Stomach (tissue), 9 donors: ENCODE measurements around the gene NCKAP5. TPM values are rescaled to one million over a fixed set of nuclear protein-coding genes. Genes with fewer than 3 reads are reported as not detected.

Experiments used
- DNase-seq, 2 donors: peaks; one replicate each; pipeline versions ENCODE4 v3.0.0 to v3.0.0-alpha.2; 2013 to 2019
- H3K27ac ChIP-seq, 5 donors: fragments of 200-600 bp in 4 of 5; sonication (generic) in 4 of 5; one replicate each; pipeline ENCODE4 v1.5.1; 2013 to 2019; ENCODE audit warnings: mild to moderate bottlenecking in 1 of 5, moderate library complexity in 1 of 5
- H3K27me3 ChIP-seq, 3 donors: fragments of 200-600 bp; sonication (generic); one replicate each; pipeline ENCODE4 v1.5.1; 2017 to 2019; ENCODE audit warnings: mixed run types in 1 of 3
- H3K36me3 ChIP-seq, 4 donors: fragments of 200-600 bp; sonication (generic); 1 replicate in 3 of 4; 2 replicates in 1 of 4; pipeline ENCODE4 v1.5.1; 2016 to 2019
- H3K4me1 ChIP-seq, 4 donors: fragments of 200-600 bp; sonication (generic); one replicate each; pipeline ENCODE4 v1.5.1; 2016 to 2019
- H3K4me3 ChIP-seq, 4 donors: fragments of 200-600 bp; sonication (generic) in 3 of 4; one replicate each; pipeline ENCODE4 v1.5.1; 2016 to 2019; ENCODE audit warnings: mild to moderate bottlenecking in 1 of 4
- H3K9me3 ChIP-seq, 4 donors: fragments of 200-600 bp; sonication (generic); one replicate each; pipeline ENCODE4 v1.5.1; 2016 to 2019
- EP300 ChIP-seq: sonication (generic); formaldehyde crosslinking; IDR thresholded peaks from one replicate; pipeline ENCODE4 v1.6.1; 2017; ENCODE audit warnings: antibody characterized with exemption
- POLR2A ChIP-seq, 4 donors: fragments of 450-650 bp; IDR thresholded peaks; one replicate each; pipeline ENCODE4 v1.6.1; 2016; ENCODE audit warnings: antibody characterized with exemption in 4 of 4, control low read depth in 2 of 4, mild to moderate bottlenecking in 1 of 4, moderate library complexity in 1 of 4
- POLR2AphosphoS5 ChIP-seq, 3 donors: sonication (generic); formaldehyde crosslinking; IDR thresholded peaks; one replicate each; pipeline ENCODE4 v1.6.1; 2016; ENCODE audit warnings: antibody characterized with exemption in 3 of 3
- WGBS, 5 donors: extraction: QIAGEN DNeasy Blood & Tissue Kit in 3 of 5; methylation state at CpG; one replicate each; pipeline versions ENCODE4 v1.1.5 to v1.1.7; 2013 to 2018; 5-methylcytosine and 5-hydroxymethylcytosine counted together
- intact Hi-C: fragments of 100-400 bp; cut with DNase I; formaldehyde crosslinking; loops from one replicate; pipeline ENCODE4 v1.15.1; 2023; ENCODE audit warnings: low total_unique reads
- polyA plus RNA-seq, 3 donors: library from polyadenylated mRNA; stranded (reverse); fragments of 200-250 nt; gene quantifications; one replicate each; pipeline ENCODE4 v1.2.3, GENCODE V29; 2013
- total RNA-seq, 5 donors: library from RNA; depleted of rRNA; stranded (reverse); fragments of >200 nt; gene quantifications; one replicate each; pipeline versions ENCODE4 v1.1.0 to v1.2.3, GENCODE V29; 2014 to 2016
- TF ChIP-seq, protein P1 (sequence below), 7 experiments: fragments of 450-650 bp in 4 of 7; fragments of 200-600 bp in 3 of 7; sonication (generic) in 3 of 7; IDR thresholded peaks; one replicate each; pipeline ENCODE4 v1.5.1; 2016 to 2019; ENCODE audit warnings: antibody characterized with exemption in 7 of 7, control low read depth in 2 of 7, mild to moderate bottlenecking in 1 of 7
- donor health status: healthy with polysubstance abuse.
- donor health status: Bipolar disorder and iron deficiency.
- donor health status: healthy.

The NCKAP5 gene
- total and polyA plus RNA-seq, 8 donors = 0.58 to 8.0 (median 1.6) TPM; not detected in 1

DNA sequence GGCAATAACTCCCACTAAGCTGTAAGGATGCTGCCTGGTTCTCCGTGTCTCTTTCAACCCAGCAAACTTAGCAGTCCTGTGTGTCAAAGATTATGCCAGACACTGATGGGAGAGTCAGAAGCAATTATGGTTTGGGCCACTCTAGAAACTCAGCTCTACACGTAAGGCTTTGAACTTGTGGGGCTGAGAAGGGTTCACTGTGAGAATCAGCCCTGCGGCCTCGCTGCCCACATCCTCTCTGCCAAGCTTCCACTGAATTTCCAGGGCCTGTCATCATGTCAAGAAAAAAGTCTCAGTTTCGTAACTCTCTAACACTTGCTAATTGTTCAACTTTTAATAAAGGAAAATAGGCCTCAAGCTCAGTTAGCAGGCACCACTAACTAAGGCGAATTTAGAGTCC, 589.4 kb downstream of the NCKAP5 start:
- TF ChIP-seq, protein P1, sequence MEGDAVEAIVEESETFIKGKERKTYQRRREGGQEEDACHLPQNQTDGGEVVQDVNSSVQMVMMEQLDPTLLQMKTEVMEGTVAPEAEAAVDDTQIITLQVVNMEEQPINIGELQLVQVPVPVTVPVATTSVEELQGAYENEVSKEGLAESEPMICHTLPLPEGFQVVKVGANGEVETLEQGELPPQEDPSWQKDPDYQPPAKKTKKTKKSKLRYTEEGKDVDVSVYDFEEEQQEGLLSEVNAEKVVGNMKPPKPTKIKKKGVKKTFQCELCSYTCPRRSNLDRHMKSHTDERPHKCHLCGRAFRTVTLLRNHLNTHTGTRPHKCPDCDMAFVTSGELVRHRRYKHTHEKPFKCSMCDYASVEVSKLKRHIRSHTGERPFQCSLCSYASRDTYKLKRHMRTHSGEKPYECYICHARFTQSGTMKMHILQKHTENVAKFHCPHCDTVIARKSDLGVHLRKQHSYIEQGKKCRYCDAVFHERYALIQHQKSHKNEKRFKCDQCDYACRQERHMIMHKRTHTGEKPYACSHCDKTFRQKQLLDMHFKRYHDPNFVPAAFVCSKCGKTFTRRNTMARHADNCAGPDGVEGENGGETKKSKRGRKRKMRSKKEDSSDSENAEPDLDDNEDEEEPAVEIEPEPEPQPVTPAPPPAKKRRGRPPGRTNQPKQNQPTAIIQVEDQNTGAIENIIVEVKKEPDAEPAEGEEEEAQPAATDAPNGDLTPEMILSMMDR (IDR thresholded peaks at IDR 0.05) = no peak
- no peaks in the 10 kb centered on the region for H3K36me3 ChIP-seq
- no peak overlapping the region for H3K27ac ChIP-seq
- intact Hi-C loops = no loop called here
- no peaks in the 10 kb centered on the region for H3K27me3 ChIP-seq
- H3K4me3 ChIP-seq = no peak overlapping the region
- DNase-seq = no peak
- no peaks in the 10 kb centered on the region for H3K9me3 ChIP-seq
- no peaks in the 10 kb centered on the region for H3K4me1 ChIP-seq
- 84 to 90% (median 88%) methylated on average over 6 of the region's 6 CpGs for WGBS, 5 donors

DNA sequence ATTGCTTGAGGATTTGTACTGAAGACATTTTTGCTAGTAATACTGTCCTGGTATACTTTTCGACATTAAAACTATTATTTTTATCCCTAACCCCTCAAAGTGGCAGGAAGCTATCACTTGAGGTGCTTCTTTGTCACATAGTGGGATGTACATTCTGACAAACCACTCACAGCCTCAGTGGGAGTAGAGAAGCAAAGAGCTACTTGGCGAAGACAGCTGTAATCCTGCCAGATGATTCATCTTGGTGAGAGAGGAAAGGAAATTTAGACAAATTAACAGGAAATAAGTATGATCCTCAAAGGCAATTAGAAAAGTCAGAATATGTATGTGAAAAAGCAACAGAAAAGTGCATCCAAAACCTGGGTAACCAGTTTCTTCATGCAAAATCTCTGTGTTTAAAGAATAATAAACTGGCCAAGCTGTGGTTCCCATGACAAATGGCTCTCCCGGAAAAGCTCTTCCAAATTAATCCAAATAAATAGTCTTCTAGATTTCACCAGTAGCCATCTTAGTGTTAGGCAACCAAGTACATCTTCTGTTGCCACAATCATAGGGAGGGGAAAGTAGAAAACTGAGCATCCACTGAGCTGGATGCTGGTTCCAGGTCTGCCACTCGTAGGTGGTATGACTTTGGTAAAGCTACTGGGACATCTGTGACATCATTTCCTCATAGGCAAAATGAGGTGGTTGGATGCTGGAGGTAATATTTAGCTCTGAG, 590.3 kb downstream of the NCKAP5 start:
- H3K4me3 ChIP-seq = no peak overlapping the region
- H3K27ac ChIP-seq = no peak overlapping the region
- H3K36me3 ChIP-seq = no peaks in the 10 kb centered on the region
- no peaks in the 10 kb centered on the region for H3K9me3 ChIP-seq
- intact Hi-C loops = no loop called here
- no peak for TF ChIP-seq EP300
- TF ChIP-seq, protein P1 (IDR thresholded peaks at IDR 0.05) = no peak
- TF ChIP-seq POLR2AphosphoS5 (IDR thresholded peaks at IDR 0.05) = no peak
- TF ChIP-seq POLR2A (IDR thresholded peaks at IDR 0.05) = no peak
- DNase-seq = peak in 1 of 2 donors; percentile 11
- no peaks in the 10 kb centered on the region for H3K27me3 ChIP-seq
- WGBS, 5 donors = 71 to 84% (median 76%) methylated on average over 4 of the region's 4 CpGs
- no peaks in the 10 kb centered on the region for H3K4me1 ChIP-seq

DNA sequence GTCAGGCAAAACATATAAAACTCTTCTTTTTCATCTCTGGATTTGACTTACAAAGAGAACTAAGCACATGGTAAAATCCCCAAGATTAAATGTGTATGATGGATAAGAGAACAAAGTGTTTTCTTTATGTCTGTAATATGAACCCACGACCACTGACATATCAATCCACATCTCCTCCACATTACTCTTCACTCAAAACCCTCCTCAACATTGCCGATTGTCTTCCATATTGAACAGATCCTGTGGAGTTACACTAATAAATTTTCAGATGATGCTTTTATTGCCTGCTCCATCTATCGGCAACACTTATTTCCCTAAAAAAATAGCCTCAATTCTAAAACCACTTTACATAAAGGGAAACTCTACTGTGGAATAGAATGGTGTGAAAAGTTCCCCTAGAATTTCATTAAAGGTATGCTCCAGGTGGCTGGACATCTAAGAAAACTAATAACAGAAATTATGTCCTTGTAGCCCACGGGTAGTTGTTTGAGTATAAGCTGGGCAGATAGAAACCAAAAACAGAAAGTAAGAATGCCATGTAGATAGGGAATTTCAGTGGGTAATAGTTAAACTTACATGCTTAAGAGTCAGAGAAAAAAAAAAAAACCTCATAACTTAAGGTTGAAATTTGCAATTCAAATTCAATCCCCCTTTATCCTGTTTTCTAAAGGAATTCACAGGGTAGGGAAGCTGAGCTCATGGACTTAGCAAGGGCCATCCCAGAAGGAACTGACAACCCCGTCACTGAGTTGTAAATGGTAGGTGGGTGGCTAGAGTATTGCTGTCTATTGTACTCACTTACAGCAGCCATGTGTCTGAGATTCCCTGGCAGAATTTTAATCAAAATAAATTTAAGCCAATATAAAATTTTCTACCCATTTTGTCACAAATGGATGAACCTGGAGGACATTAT, 592.8 kb downstream of the NCKAP5 start:
- Histone ChIP-seq H3K4me1 (no peaks in the 10 kb centered on the region), H3K4me3 (no peak overlapping the region), H3K9me3 (no peaks in the 10 kb centered on the region), H3K27ac (no peak overlapping the region), H3K27me3 (no peaks in the 10 kb centered on the region), H3K36me3 (no peaks in the 10 kb centered on the region)
- DNase-seq = no peak
- TF ChIP-seq, protein P1 (IDR thresholded peaks at IDR 0.05) = no peak
- TF ChIP-seq POLR2A (IDR thresholded peaks at IDR 0.05) (no peak), EP300 (no peak), POLR2AphosphoS5 (IDR thresholded peaks at IDR 0.05) (no peak)
- 75 to 83% (median 78%) methylated on average over 5 of the region's 5 CpGs for WGBS, 5 donors
- intact Hi-C loops = no loop called here

DNA sequence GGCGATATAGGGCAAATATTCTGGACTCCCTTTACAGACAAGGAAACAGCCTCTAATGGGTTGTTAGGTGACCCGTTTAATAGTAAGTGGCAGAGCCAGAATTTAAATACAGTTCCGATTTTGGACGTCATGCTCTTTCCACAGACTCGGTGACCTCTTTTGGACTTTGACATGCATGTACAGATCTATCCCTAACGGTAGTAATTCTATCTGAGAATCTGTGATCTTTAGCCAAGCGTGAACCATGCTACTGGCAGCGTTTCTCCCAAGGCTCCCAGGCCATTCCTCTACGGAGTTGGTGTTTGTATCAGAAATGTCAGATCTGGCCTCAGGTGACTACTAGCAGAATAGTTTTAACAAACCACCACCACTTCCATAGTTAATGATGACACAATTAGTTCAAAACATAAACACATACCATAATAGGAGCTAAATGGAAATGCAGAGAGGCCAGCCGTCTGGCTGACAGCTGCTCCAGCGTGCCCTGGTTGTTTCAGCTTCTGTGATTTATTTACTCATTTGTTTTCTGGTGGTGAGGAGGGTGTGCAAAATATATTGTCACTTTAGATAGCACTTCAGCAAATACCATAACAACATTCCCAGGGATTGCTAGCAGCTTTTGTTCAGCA, 593.7 kb downstream of the NCKAP5 start:
- Histone ChIP-seq H3K9me3 (no peaks in the 10 kb centered on the region), H3K27me3 (no peaks in the 10 kb centered on the region), H3K4me3 (no peak overlapping the region), H3K27ac (no peak overlapping the region), H3K4me1 (no peaks in the 10 kb centered on the region), H3K36me3 (no peaks in the 10 kb centered on the region)
- 68 to 80% (median 75%) methylated on average over 11 of the region's 11 CpGs for WGBS, 5 donors
- DNase-seq = peak in 1 of 2 donors; percentile 8
- TF ChIP-seq, protein P1 (IDR thresholded peaks at IDR 0.05) = no peak
- TF ChIP-seq POLR2A (IDR thresholded peaks at IDR 0.05) = no peak
- no peak for TF ChIP-seq EP300
- TF ChIP-seq POLR2AphosphoS5 (IDR thresholded peaks at IDR 0.05) = no peak
- intact Hi-C loops = no loop called here
